HepG2 (cell line): ENCODE data around the gene PRSS33. TPM values are rescaled to one million over a fixed set of nuclear protein-coding genes. Genes with fewer than 3 reads are reported as not detected.

Experiments used
- ATAC-seq: fragments of 200-7000 bp; cut with Tn5 transposase; 3 replicates; pipeline ENCODE4 v1.9.1; 2020; ENCODE audit warnings: mild to moderate bottlenecking, moderate library complexity
- BruUV-seq: library from RNA; stranded (reverse); fragments of 400-500 nt; replicated peaks from 2 replicates; lab custom pipeline; 2021; lab: Mats Ljungman, UMichigan
- CTCF ChIA-PET: fragments of 300-600 bp; formaldehyde crosslinking; extraction: SDS; loops from one replicate; lab custom pipeline; 2021; ENCODE audit warnings: low total read pairs, inconsistent platforms, low intra/inter-chr PET ratio; lab: Yijun Ruan, JAX
- POLR2A ChIA-PET: fragments of 350-600 bp; sonication (Branson Sonifier 250); formaldehyde crosslinking; loops from one replicate; lab custom pipeline; 2020; ENCODE audit warnings: antibody characterized with exemption, inconsistent platforms; lab: Yijun Ruan, JAX
- DNase-seq: peaks from one replicate; pipeline ENCODE4 v3.0.0-alpha.2; 2015; ENCODE audit warnings: low spot score
- FAIRE-seq: peaks from 3 replicates; lab custom pipeline; 2011; peaks lifted over from hg19 to GRCh38; lab: Jason Lieb, UNC
- H2AFZ ChIP-seq: one replicate; pipeline ENCODE4 v1.6.1; 2011; ENCODE audit warnings: low read length, inconsistent platforms
- H3K27ac ChIP-seq: fragments of 300-600 bp; 3 replicates; pipeline ENCODE4 v1.8.0; 2011; ENCODE audit warnings: mixed run types, mild to moderate bottlenecking, mixed read lengths, low read length, inconsistent platforms; ENCODE audit not compliant: insufficient read depth; ENCODE audit errors: extremely low read length
- H3K27me3 ChIP-seq, 2 experiments: fragments of 200-600 bp in 1 of 2; 2 replicates in 1 of 2; 3 replicates in 1 of 2; pipeline versions ENCODE4 v1.6.0 to v1.8.0; 2011; ENCODE audit warnings: low read length in 2 of 2, mild to moderate bottlenecking in 2 of 2, moderate library complexity in 2 of 2, inconsistent platforms in 1 of 2; ENCODE audit not compliant: insufficient read depth in 2 of 2, control insufficient read depth in 1 of 2
- H3K36me3 ChIP-seq, 2 experiments: fragments of 200-600 bp in 1 of 2; replicated peaks in 1 of 2; 2 replicates in 1 of 2; 3 replicates in 1 of 2; pipeline versions ENCODE4 v1.5.1 to v1.8.0; 2011; ENCODE audit warnings: low read length in 2 of 2, inconsistent platforms in 1 of 2; ENCODE audit not compliant: insufficient read depth in 2 of 2, control insufficient read depth in 1 of 2
- H3K4me1 ChIP-seq: 2 replicates; pipeline ENCODE4 v1.5.1; 2012; ENCODE audit warnings: low read length, inconsistent platforms; ENCODE audit not compliant: insufficient read depth
- H3K4me2 ChIP-seq: 2 replicates; pipeline ENCODE4 v1.6.0; 2011; ENCODE audit warnings: low read depth, low read length, inconsistent platforms
- H3K4me3 ChIP-seq, 3 experiments: fragments of 200-600 bp in 1 of 3; sonication (generic), shearing (Covaris generic) in 1 of 3; replicated peaks in 1 of 3; 2 replicates each; pipeline ENCODE4 v1.5.1; 2011 to 2016; ENCODE audit warnings: low read length in 3 of 3, inconsistent platforms in 2 of 3, low read depth in 2 of 3, mild to moderate bottlenecking in 2 of 3, control low read depth in 1 of 3, mixed read lengths in 1 of 3; ENCODE audit not compliant: insufficient read depth in 1 of 3
- H3K79me2 ChIP-seq: one replicate; pipeline ENCODE4 v1.6.1; 2011; ENCODE audit warnings: low read length, inconsistent platforms; ENCODE audit not compliant: insufficient read depth
- H3K9ac ChIP-seq: 2 replicates; pipeline ENCODE4 v1.6.0; 2011; ENCODE audit warnings: mild to moderate bottlenecking, low read depth, low read length, inconsistent platforms; ENCODE audit not compliant: insufficient read depth
- H3K9me3 ChIP-seq: 2 replicates; pipeline ENCODE4 v1.5.1; 2012; ENCODE audit warnings: mild to moderate bottlenecking, low read length
- H4K20me1 ChIP-seq: 2 replicates; pipeline ENCODE4 v1.6.0; 2011; ENCODE audit warnings: inconsistent platforms, mild to moderate bottlenecking, low read length, moderate library complexity; ENCODE audit not compliant: insufficient read depth
- DNMT3B ChIP-seq: conservative IDR thresholded peaks from 2 replicates; pipeline ENCODE4 v1.6.1; 2016; ENCODE audit warnings: missing biosample characterization, control low read depth
- EZH2 ChIP-seq: conservative IDR thresholded peaks from 2 replicates; pipeline ENCODE4 v1.6.1; 2012; ENCODE audit warnings: mild to moderate bottlenecking, low read depth, low read length, moderate library complexity
- HNRNPL ChIP-seq: fragments of 200-400 bp; formaldehyde crosslinking; IDR thresholded peaks from 2 replicates; pipeline ENCODE4 v1.6.1; 2017; ENCODE audit warnings: mild to moderate bottlenecking, low read depth, low read length
- NKX3-1 ChIP-seq: sonication (generic); formaldehyde crosslinking; IDR thresholded peaks from 2 replicates; pipeline ENCODE4 v1.5.0; 2020; ENCODE audit warnings: missing genetic modification reagents
- NR2F6 ChIP-seq, 2 experiments: IDR thresholded peaks; 2 replicates each; pipeline ENCODE4 v1.6.1; 2016; ENCODE audit warnings: antibody characterized with exemption in 1 of 2, mild to moderate bottlenecking in 1 of 2
- POLR2AphosphoS5 ChIP-seq: IDR thresholded peaks from 2 replicates; pipeline ENCODE4 v1.6.1; 2012; ENCODE audit warnings: low read depth, low read length
- SIN3B ChIP-seq: fragments of 150-350 bp; IDR thresholded peaks from 2 replicates; pipeline ENCODE4 v1.6.1; 2014; ENCODE audit warnings: low read length
- SOX5 ChIP-seq: IDR thresholded peaks from 2 replicates; pipeline ENCODE4 v1.6.1; 2016; ENCODE audit warnings: borderline replicate concordance
- TBL1XR1 ChIP-seq: fragments of 150-350 bp; IDR thresholded peaks from 2 replicates; pipeline ENCODE4 v1.6.1; 2014; ENCODE audit warnings: borderline replicate concordance, low read length; ENCODE audit not compliant: partially characterized antibody
- TOE1 ChIP-seq: sonication (generic); formaldehyde crosslinking; IDR thresholded peaks from 2 replicates; pipeline ENCODE4 v1.4.0; 2020; ENCODE audit warnings: mild to moderate bottlenecking, missing genetic modification reagents
- ZBTB25 ChIP-seq: IDR thresholded peaks from 2 replicates; pipeline ENCODE4 v1.6.1; 2018; ENCODE audit warnings: missing genetic modification reagents
- ZNF101 ChIP-seq: sonication (generic); formaldehyde crosslinking; IDR thresholded peaks from 2 replicates; pipeline ENCODE4 v1.4.0; 2020; ENCODE audit warnings: mild to moderate bottlenecking, low read depth, missing genetic modification reagents, borderline replicate concordance
- ZNF451 ChIP-seq: sonication (generic); formaldehyde crosslinking; IDR thresholded peaks from 2 replicates; pipeline ENCODE4 v1.5.0; 2020; ENCODE audit warnings: mild to moderate bottlenecking, missing genetic modification reagents
- ZNF557 ChIP-seq: sonication (generic); formaldehyde crosslinking; IDR thresholded peaks from 2 replicates; pipeline ENCODE4 v1.4.0; 2020; ENCODE audit warnings: missing genetic modification reagents
- ZNF619 ChIP-seq: sonication (generic); formaldehyde crosslinking; IDR thresholded peaks from 2 replicates; pipeline ENCODE4 v1.4.0; 2020; ENCODE audit warnings: mild to moderate bottlenecking, missing genetic modification reagents
- WGBS: methylation state at CpG from one replicate; pipeline ENCODE4 v1.1.6; 2017; ENCODE audit warnings: low lambda C conversion rate; 5-methylcytosine and 5-hydroxymethylcytosine counted together
- in situ Hi-C: cut with HindIII; loops from 2 replicates; pipeline ENCODE4 v1.10.0; 2017; ENCODE audit warnings: low pct_unique_long_range_greater_than_20kb; ENCODE audit not compliant: extremely low pct_ligation_motif_present
- intact Hi-C: fragments of 100-400 bp; cut with micrococcal nuclease; formaldehyde crosslinking; loops from one replicate; pipeline ENCODE4 v1.10.0; 2022; ENCODE audit not compliant: unreplicated experiment
- polyA plus RNA-seq, 8 experiments: library from polyadenylated mRNA; depleted of rRNA in 3 of 8; stranded (reverse) in 7 of 8; unstranded in 1 of 8; fragments of >200 nt; fragmentation: Illumina TruSeq in 4 of 8; extraction: Trizol in 4 of 8; gene quantifications; 2 replicates each; pipeline versions ENCODE4 v1.2.1 to v1.2.3, GENCODE V29; 2011 to 2016; ENCODE audit warnings: low read depth in 4 of 8, missing spikeins in 1 of 8, mixed read lengths in 1 of 8; ENCODE audit not compliant: insufficient read depth in 1 of 8
- total RNA-seq, 5 experiments: library from RNA; depleted of rRNA; stranded (reverse); fragments of >200 nt; fragmentation: Illumina TruSeq; extraction: Trizol; gene quantifications; 2 replicates each; pipeline ENCODE4 v1.2.3, GENCODE V29; 2016; ENCODE audit warnings: low read depth in 1 of 5
- TF ChIP-seq, protein P1 (sequence below): IDR thresholded peaks from 2 replicates; pipeline ENCODE4 v1.6.1; 2016; ENCODE audit warnings: missing compliant biosample characterization, missing genetic modification reagents, borderline replicate concordance
- TF ChIP-seq, protein P2 (sequence below): sonication (generic); formaldehyde crosslinking; IDR thresholded peaks from 2 replicates; pipeline ENCODE4 v1.4.0; 2020; ENCODE audit warnings: missing genetic modification reagents, mild to moderate bottlenecking, borderline replicate concordance

Gene PRSS33
- total and polyA plus RNA-seq, 2 of the 13 experiments (the other 11 are each of a cell fraction or from before 2014, with no cell fraction given) = not detected

DNA sequence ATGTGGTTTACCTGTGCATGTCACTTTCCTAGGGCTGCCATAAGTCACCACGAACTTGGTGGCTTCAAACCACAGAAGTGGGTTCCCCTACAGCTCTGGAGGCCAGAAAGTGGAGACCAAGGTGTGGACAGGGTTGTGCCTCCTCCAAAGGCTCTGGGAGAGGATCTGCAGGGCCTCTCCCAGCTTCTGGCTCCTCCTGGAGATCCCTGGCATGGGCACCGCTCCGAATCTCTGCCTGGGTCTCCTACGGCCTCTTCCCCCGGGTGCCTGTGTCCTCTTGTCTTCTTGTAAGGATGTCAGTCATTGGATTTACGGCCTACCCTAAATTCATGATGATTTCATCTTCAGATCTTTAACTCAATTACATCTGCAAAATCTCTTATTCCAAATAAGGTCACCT lies 37.4 kb downstream of the PRSS33 start (continued):
- TF ChIP-seq, protein P1, sequence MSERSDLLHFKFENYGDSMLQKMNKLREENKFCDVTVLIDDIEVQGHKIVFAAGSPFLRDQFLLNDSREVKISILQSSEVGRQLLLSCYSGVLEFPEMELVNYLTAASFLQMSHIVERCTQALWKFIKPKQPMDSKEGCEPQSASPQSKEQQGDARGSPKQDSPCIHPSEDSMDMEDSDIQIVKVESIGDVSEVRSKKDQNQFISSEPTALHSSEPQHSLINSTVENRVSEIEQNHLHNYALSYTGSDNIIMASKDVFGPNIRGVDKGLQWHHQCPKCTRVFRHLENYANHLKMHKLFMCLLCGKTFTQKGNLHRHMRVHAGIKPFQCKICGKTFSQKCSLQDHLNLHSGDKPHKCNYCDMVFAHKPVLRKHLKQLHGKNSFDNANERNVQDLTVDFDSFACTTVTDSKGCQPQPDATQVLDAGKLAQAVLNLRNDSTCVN (CRISPR knock-in tag) = no peak
- no peak for TF ChIP-seq ZBTB25 (CRISPR knock-in tag)
- no peak for TF ChIP-seq ZNF451 (CRISPR knock-in tag)
- no peak for TF ChIP-seq SIN3B
- TF ChIP-seq NKX3-1 = no peak
- no peak for TF ChIP-seq ZNF101 (CRISPR knock-in tag)
- TF ChIP-seq ZNF557 (CRISPR knock-in tag) = no peak
- TF ChIP-seq ZNF619 (CRISPR knock-in tag) = no peak
- TF ChIP-seq DNMT3B = no peak
- TF ChIP-seq NR2F6 (IDR thresholded peaks at IDR 0.05) = no peak
- TF ChIP-seq NR2F6 (CRISPR knock-in tag; IDR thresholded peaks at IDR 0.05) = no peak
- TF ChIP-seq, all 625 proteins: peak for 0

- ChIA-PET CTCF (no interaction called here), POLR2A (no interaction called here)
- ATAC-seq (no peak), DNase-seq (no peak), FAIRE-seq (no peak)
- Histone ChIP-seq H3K4me2 (no peak overlapping the region), H3K79me2 (peaks cover 29% of the 10 kb centered on the region), H4K20me1 (peaks cover 14% of the 10 kb centered on the region), H3K36me3 (peaks cover 2 to 4% of the 10 kb centered on the region in 2 experiments; a peak in 2 of 5 replicates), H3K4me1 (peaks cover 16% of the 10 kb centered on the region), H3K27me3 (no peaks in the 10 kb centered on the region; a peak in 1 of 5 replicates), H3K9me3 (no peaks in the 10 kb centered on the region), H3K9ac (no peak overlapping the region), H3K27ac (no peak overlapping the region), H3K4me3 (no peak overlapping the region), H2AFZ (no peak overlapping the region)
- no TSS peak for BruUV-seq
- TF ChIP-seq POLR2AphosphoS5 (no peak), TBL1XR1 (no peak), HNRNPL (no peak), SOX5 (no peak), EZH2 (no peak), TOE1 (CRISPR knock-in tag) (no peak)
- TF ChIP-seq, protein P2, sequence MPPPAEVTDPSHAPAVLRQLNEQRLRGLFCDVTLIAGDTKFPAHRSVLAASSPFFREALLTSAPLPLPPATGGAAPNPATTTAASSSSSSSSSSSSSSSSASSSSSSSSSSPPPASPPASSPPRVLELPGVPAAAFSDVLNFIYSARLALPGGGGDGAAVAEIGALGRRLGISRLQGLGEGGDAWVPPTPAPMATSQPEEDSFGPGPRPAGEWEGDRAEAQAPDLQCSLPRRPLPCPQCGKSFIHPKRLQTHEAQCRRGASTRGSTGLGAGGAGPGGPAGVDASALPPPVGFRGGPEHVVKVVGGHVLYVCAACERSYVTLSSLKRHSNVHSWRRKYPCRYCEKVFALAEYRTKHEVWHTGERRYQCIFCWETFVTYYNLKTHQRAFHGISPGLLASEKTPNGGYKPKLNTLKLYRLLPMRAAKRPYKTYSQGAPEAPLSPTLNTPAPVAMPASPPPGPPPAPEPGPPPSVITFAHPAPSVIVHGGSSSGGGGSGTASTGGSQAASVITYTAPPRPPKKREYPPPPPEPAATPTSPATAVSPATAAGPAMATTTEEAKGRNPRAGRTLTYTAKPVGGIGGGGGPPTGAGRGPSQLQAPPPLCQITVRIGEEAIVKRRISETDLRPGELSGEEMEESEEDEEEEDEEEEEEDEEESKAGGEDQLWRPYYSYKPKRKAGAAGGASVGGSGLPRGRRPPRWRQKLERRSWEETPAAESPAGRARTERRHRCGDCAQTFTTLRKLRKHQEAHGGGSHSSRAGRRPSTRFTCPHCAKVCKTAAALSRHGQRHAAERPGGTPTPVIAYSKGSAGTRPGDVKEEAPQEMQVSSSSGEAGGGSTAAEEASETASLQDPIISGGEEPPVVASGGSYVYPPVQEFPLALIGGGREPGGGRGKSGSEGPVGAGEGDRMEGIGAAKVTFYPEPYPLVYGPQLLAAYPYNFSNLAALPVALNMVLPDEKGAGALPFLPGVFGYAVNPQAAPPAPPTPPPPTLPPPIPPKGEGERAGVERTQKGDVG (CRISPR knock-in tag) = no peak
- WGBS = 91% methylated on average over 5 of the region's 5 CpGs
- in situ Hi-C loops (no loop called here), intact Hi-C loops (no loop called here)
Observed at GRCh38 chr16:2749476-2749875, 37.9 kb downstream of the PRSS33 start.
